GM12878 (cell line): ENCODE results near the gene IFNA4. TPM values are rescaled to one million over a fixed set of nuclear protein-coding genes. Genes with fewer than 3 reads are reported as not detected.
"Not testable (repeated sequence)": the region's sequence is repeated elsewhere in the genome, so short reads cannot be mapped to it uniquely, and the experiment has no call there.

Experiments used
- ATAC-seq: fragments of 200-7000 bp; cut with Tn5 transposase; 3 replicates; pipeline ENCODE4 v1.9.1; 2020; ENCODE audit warnings: mild to moderate bottlenecking, moderate library complexity
- BruUV-seq: library from RNA; stranded (reverse); fragments of 400-500 nt; replicated peaks from 2 replicates; lab custom pipeline; 2021; lab: Mats Ljungman, UMichigan
- CTCF ChIA-PET: fragments of 300-600 bp; sonication (Branson Sonifier 250); formaldehyde crosslinking; extraction: SDS; loops from one replicate; lab custom pipeline; 2021; ENCODE audit warnings: inconsistent platforms; lab: Yijun Ruan, JAX
- POLR2A ChIA-PET: fragments of 350-600 bp; formaldehyde crosslinking; extraction: SDS; loops from one replicate; lab custom pipeline; 2021; ENCODE audit warnings: inconsistent platforms; lab: Charles Lee
- RAD21 ChIA-PET: fragments of 300-600 bp; sonication (Branson Sonifier 250); formaldehyde crosslinking; loops from one replicate; lab custom pipeline; 2023; ENCODE audit warnings: antibody characterized with exemption; ENCODE audit not compliant: unreplicated experiment; lab: Charles Lee
- SMC1A ChIA-PET: fragments of 300-600 bp; sonication (Branson Sonifier 250); formaldehyde crosslinking; loops from one replicate; lab custom pipeline; 2023; ENCODE audit not compliant: unreplicated experiment, uncharacterized antibody; lab: Charles Lee
- DNase-seq: peaks from one replicate; pipeline ENCODE4 v3.0.0-alpha.2; 2011; ENCODE audit warnings: low read depth, low spot score
- FAIRE-seq: peaks from 3 replicates; lab custom pipeline; 2011; peaks lifted over from hg19 to GRCh38; lab: Jason Lieb, UNC
- H2AFZ ChIP-seq: 2 replicates; pipeline ENCODE4 v1.6.0; 2011; ENCODE audit warnings: low read depth, low read length, control low read depth; ENCODE audit not compliant: control insufficient read depth
- H3K27ac ChIP-seq: 2 replicates; pipeline ENCODE4 v1.5.1; 2011; ENCODE audit warnings: control low read depth; ENCODE audit not compliant: control insufficient read depth, insufficient read depth
- H3K27me3 ChIP-seq, 2 experiments: replicated peaks in 1 of 2; 2 replicates each; pipeline versions ENCODE4 v1.6.0 to v1.6.1; 2011; ENCODE audit warnings: low read length in 1 of 2; ENCODE audit not compliant: control insufficient read depth in 2 of 2, insufficient read depth in 2 of 2
- H3K36me3 ChIP-seq, 2 experiments: 2 replicates each; pipeline ENCODE4 v1.5.1; 2011; ENCODE audit warnings: low read length in 1 of 2; ENCODE audit not compliant: control insufficient read depth in 2 of 2, insufficient read depth in 2 of 2
- H3K4me1 ChIP-seq: 2 replicates; pipeline ENCODE4 v1.6.1; 2011; ENCODE audit warnings: mild to moderate bottlenecking, low read length, moderate library complexity, mixed read lengths; ENCODE audit not compliant: control insufficient read depth, insufficient read depth
- H3K4me2 ChIP-seq: 2 replicates; pipeline ENCODE4 v1.6.0; 2011; ENCODE audit warnings: control low read depth; ENCODE audit not compliant: control insufficient read depth, insufficient read depth
- H3K4me3 ChIP-seq: fragments of 200-600 bp; sonication (generic); 2 replicates; pipeline ENCODE4 v1.5.1; 2016
- H3K79me2 ChIP-seq: 2 replicates; pipeline ENCODE4 v1.6.0; 2011; ENCODE audit warnings: low read length; ENCODE audit not compliant: control insufficient read depth, insufficient read depth
- H3K9ac ChIP-seq: 2 replicates; pipeline ENCODE4 v1.8.0; 2011; ENCODE audit warnings: low read length, control low read depth, mixed read lengths; ENCODE audit not compliant: control insufficient read depth, insufficient read depth
- H3K9me3 ChIP-seq: replicated peaks from 3 replicates; pipeline ENCODE4 v1.5.1; 2011; ENCODE audit warnings: mild to moderate bottlenecking, low read length; ENCODE audit not compliant: control insufficient read depth, insufficient read depth
- H4K20me1 ChIP-seq: 2 replicates; pipeline ENCODE4 v1.6.0; 2011; ENCODE audit not compliant: control insufficient read depth, insufficient read depth
- RAD21 ChIP-seq: IDR thresholded peaks from 2 replicates; pipeline ENCODE4 v1.6.1; 2011; ENCODE audit warnings: mild to moderate bottlenecking, low read depth, low read length, moderate library complexity; ENCODE audit not compliant: insufficient read depth
- SMC3 ChIP-seq: IDR thresholded peaks from 2 replicates; pipeline ENCODE4 v1.6.1; 2011; ENCODE audit warnings: low read length, improper control_type of control experiment, borderline replicate concordance
- YY1 ChIP-seq: IDR thresholded peaks from 2 replicates; pipeline ENCODE4 v1.6.1; 2011; ENCODE audit warnings: low read depth, mild to moderate bottlenecking, low read length
- WGBS: methylation state at CpG from one replicate; pipeline ENCODE4 v1.1.6; 2016; ENCODE audit warnings: low lambda C conversion rate; ENCODE audit not compliant: insufficient replicate concordance, insufficient coverage; ENCODE audit errors: missing lambda C conversion rate; 5-methylcytosine and 5-hydroxymethylcytosine counted together
- in situ Hi-C: fragments of 300-500 bp; cut with MboI; formaldehyde crosslinking; loops from 9 replicates; pipeline ENCODE4 v1.14.3; 2018; ENCODE audit warnings: mixed read lengths
- intact Hi-C: fragments of 100-400 bp; cut with micrococcal nuclease; formaldehyde crosslinking; loops from one replicate; pipeline ENCODE4 v1.14.2; 2022; ENCODE audit not compliant: unreplicated experiment
- polyA plus RNA-seq, 11 experiments: library from polyadenylated mRNA; depleted of rRNA in 4 of 11; unstranded in 6 of 11; stranded (reverse) in 5 of 11; fragments of >200 nt; fragmentation: Nextera tagmentation in 4 of 11; fragmentation: Illumina TruSeq in 1 of 11; extraction: Ambion mirVana in 4 of 11; extraction: Trizol in 1 of 11; gene quantifications; 1 replicate in 1 of 11; 2 replicates in 10 of 11; pipeline versions ENCODE4 v1.2.1 to v1.2.3, GENCODE V29; 2011 to 2016; ENCODE audit warnings: inconsistent platforms in 2 of 11, missing spikeins in 2 of 11, low read depth in 1 of 11
- total RNA-seq, 4 experiments: library from RNA; depleted of rRNA in 3 of 4; stranded (reverse); fragments of >200 nt in 3 of 4; fragmentation: Illumina TruSeq in 1 of 4; extraction: Trizol in 1 of 4; gene quantifications; 2 replicates each; pipeline versions ENCODE4 v1.2.1 to v1.2.3, GENCODE V29; 2013 to 2021
- TF ChIP-seq, protein P1 (sequence below), 3 experiments: IDR thresholded peaks in 2 of 3; conservative IDR thresholded peaks in 1 of 3; 2 replicates each; pipeline ENCODE4 v1.5.1; 2011; ENCODE audit warnings: low read depth in 3 of 3, low read length in 3 of 3, mild to moderate bottlenecking in 3 of 3, control low read depth in 2 of 3, moderate library complexity in 2 of 3, inconsistent platforms in 1 of 3, mixed read lengths in 1 of 3; ENCODE audit not compliant: control insufficient read depth in 2 of 3, insufficient read depth in 1 of 3; ENCODE audit errors: extremely low read depth in 1 of 3

IFNA4 gene
- total and polyA plus RNA-seq, 10 of the 15 experiments (the other 5 are each of a cell fraction or from before 2014, with no cell fraction given), result not detected

DNA sequence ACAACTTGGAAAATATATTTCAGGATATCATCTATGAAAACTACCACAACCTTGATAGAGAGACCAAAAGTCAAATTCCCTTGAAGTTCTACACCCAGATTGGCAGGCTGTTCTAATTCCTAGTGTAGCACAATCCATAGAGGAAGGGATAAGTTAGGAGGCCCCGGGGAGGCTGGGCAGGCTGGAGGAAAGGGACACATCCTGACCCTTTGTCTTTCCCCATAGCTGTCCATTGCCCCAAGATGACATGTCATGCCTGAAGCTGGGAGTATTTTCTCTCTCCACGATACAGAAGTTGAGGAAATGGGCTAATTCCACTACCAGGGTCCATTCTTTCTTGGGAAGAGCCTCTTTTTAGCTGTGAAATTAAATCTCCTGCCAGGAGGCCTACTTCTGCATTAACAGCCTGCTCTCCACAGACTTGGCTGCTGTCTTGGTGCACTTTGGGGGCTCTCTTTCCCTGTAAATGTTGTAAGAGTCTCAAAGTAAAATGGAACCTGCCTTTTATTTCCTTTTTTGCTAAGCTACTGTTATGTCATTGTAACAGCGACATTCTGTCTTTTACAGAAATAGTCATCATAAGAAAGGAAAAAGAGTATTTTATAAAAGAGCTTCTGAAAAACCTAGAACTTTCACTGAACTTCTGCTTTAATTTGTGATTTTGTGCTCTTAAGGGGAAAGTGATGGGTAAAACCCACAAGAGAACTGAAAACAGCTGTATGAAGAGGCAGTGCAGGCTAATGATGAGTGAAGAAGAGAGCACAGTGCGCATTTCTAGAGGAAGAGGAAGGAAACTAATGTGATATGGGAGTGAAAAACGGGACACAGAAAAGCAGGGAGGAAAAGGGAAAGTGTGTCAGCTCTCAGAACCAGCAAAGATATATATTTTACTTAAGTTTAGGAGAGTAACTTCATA lies 26.3 kb upstream of the IFNA4 start:
- TF ChIP-seq, protein P1, sequence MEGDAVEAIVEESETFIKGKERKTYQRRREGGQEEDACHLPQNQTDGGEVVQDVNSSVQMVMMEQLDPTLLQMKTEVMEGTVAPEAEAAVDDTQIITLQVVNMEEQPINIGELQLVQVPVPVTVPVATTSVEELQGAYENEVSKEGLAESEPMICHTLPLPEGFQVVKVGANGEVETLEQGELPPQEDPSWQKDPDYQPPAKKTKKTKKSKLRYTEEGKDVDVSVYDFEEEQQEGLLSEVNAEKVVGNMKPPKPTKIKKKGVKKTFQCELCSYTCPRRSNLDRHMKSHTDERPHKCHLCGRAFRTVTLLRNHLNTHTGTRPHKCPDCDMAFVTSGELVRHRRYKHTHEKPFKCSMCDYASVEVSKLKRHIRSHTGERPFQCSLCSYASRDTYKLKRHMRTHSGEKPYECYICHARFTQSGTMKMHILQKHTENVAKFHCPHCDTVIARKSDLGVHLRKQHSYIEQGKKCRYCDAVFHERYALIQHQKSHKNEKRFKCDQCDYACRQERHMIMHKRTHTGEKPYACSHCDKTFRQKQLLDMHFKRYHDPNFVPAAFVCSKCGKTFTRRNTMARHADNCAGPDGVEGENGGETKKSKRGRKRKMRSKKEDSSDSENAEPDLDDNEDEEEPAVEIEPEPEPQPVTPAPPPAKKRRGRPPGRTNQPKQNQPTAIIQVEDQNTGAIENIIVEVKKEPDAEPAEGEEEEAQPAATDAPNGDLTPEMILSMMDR (IDR thresholded peaks at IDR 0.05 in 2 of 3, conservative IDR thresholded peaks at IDR 0.05 in 1 of 3; ENCODE audit: control insufficient read depth in 2 of 3, extremely low read depth in 1 of 3, insufficient read depth in 1 of 3, low read depth in 3 of 3, low read length in 3 of 3), result peak; percentile 37 to 67 (median 47); a peak in 5 of 6 replicates
- TF ChIP-seq RAD21 (peak; percentile 57), YY1 (peak; percentile 68), SMC3 (peak; percentile 33; the same call in 1 of the 2 replicates)
- DNase-seq, H2AFZ ChIP-seq, BruUV-seq, H3K4me2 ChIP-seq, H3K27ac ChIP-seq, H3K9ac ChIP-seq, intact Hi-C loops, H4K20me1 ChIP-seq, in situ Hi-C loops, H3K4me1 ChIP-seq, H3K36me3 ChIP-seq, H3K4me3 ChIP-seq, H3K27me3 ChIP-seq, H3K9me3 ChIP-seq, H3K79me2 ChIP-seq, POLR2A ChIA-PET: not testable (repeated sequence)
- CTCF ChIA-PET, result interaction anchor here (0.7 to 2.1 kb wide), 17 partner anchors 10 to 577 kb away, joined by 3 to 9 read pairs (median 3); no protein-coding TSS in a partner anchor
- SMC1A ChIA-PET, result interaction anchor here (0.6 to 1.5 kb wide), 5 partner anchors 18 to 1949 kb away, joined by 3 to 5 read pairs (median 3); no protein-coding TSS in a partner anchor
- ATAC-seq (peak; percentile 87), FAIRE-seq (peak; percentile 49)
- RAD21 ChIA-PET, result interaction anchor here (0.7 to 0.8 kb wide), 2 partner anchors 18 to 115 kb away, joined by 3 to 9 read pairs; no protein-coding TSS in a partner anchor
- WGBS, result 20% methylated on average over 4 of the region's 5 CpGs

- POLR2A ChIA-PET, BruUV-seq, DNase-seq, intact Hi-C loops, H3K9ac ChIP-seq, in situ Hi-C loops, H2AFZ ChIP-seq, H3K27me3 ChIP-seq, H3K79me2 ChIP-seq, FAIRE-seq, H3K4me2 ChIP-seq, H3K4me1 ChIP-seq, H4K20me1 ChIP-seq, H3K4me3 ChIP-seq, RAD21 ChIA-PET, H3K27ac ChIP-seq, ATAC-seq, H3K9me3 ChIP-seq, H3K36me3 ChIP-seq: not testable (repeated sequence)
- ChIA-PET CTCF (interaction anchor here (1.0 to 2.1 kb wide), 6 partner anchors 8 to 578 kb away, joined by 3 to 9 read pairs (median 5); no protein-coding TSS in a partner anchor), SMC1A (interaction anchor here (1.4 to 1.5 kb wide), 2 partner anchors 17 to 108 kb away, joined by 3 to 5 read pairs; no protein-coding TSS in a partner anchor)
- 14% methylated on average over 2 of the region's 2 CpGs for WGBS
These were observed 24.8 kb upstream of the IFNA4 start for GRCh38 chr9:21212160-21212559.

DNA sequence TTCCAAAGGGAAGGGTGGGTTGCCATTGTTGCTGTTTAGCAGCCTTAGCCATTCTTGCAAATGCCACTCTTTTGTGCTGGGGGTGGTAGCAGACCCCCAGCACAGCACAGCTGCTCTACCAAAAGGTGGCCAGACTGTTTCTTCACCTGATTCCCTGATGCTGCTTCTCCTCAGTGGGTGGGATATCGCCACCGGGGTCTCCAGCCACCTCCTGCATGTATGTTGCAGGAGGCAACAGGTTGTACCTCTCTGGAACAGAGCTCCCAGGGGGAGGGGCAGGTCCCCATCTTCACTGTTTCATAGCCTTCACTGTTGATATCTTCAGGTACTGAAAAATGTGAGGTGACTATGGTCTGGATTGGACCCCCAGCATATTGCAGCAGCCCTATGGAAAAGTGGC lies 23.4 kb upstream of the IFNA4 start:
- in situ Hi-C loops, FAIRE-seq, H3K79me2 ChIP-seq, H3K9ac ChIP-seq, intact Hi-C loops, SMC1A ChIA-PET, BruUV-seq, H3K9me3 ChIP-seq, H3K27me3 ChIP-seq, DNase-seq, ATAC-seq, H2AFZ ChIP-seq, POLR2A ChIA-PET, RAD21 ChIA-PET, H3K4me2 ChIP-seq, H3K4me1 ChIP-seq, H4K20me1 ChIP-seq, H3K36me3 ChIP-seq, H3K4me3 ChIP-seq, H3K27ac ChIP-seq: not testable (repeated sequence)
- CTCF ChIA-PET, result interaction anchor here (1.0 kb wide), 1 partner anchor 116 kb away, joined by 3 read pairs; no protein-coding TSS in a partner anchor
- WGBS, result 0% methylated on average over 2 of the region's 2 CpGs
